Adipose tissue (tissue), 3 donors: ENCODE data around the gene SEC24B. TPM values are rescaled to one million over a fixed set of nuclear protein-coding genes. Genes with fewer than 3 reads are reported as not detected.
A peak's percentile ranks its signal among the peaks of the same experiment; 100 is the strongest.
"Not testable (repeated sequence)": the region's sequence is repeated elsewhere in the genome, so short reads cannot be mapped to it uniquely, and the experiment has no call there.

Experiments used
- H3K27ac ChIP-seq: one replicate; pipeline ENCODE4 v1.5.1; 2013; ENCODE audit warnings: low read depth, low read length
- WGBS, 3 donors: extraction: QIAGEN DNeasy Blood & Tissue Kit; methylation state at CpG; one replicate each; pipeline ENCODE4 v1.1.7; 2013; 5-methylcytosine and 5-hydroxymethylcytosine counted together
- polyA plus RNA-seq, 3 donors: library from polyadenylated mRNA; stranded (reverse); fragments of 200-250 nt; gene quantifications; one replicate each; pipeline ENCODE4 v1.2.3, GENCODE V29; 2013
- donor health status: healthy with polysubstance abuse.
- donor health status: Bipolar disorder and iron deficiency.
- donor health status: healthy.

SEC24B gene
- polyA plus RNA-seq, 3 donors, result 9.7 to 13.5 (median 9.7) TPM

DNA sequence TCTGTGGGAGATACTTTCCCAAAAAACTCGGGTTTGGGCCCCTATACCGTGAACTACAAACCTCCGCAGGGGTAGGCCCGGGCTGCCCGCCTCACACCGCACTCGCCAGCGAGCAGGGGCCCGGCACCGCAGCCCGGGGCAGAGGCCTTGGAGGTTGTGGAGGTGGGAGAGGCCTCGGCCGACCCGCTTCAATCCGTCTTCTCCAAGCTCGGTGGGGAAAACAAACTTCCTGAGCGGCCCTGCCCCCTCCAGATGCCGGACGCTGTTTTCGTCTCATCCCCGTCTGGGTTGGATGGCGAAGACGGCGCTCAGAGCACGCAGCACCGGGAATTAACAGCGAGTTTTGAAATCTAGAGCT lies 126.0 kb downstream of the SEC24B start:
- WGBS, 3 donors, result 3 to 10% (median 6%) methylated on average over 27 of the region's 27 CpGs
- H3K27ac ChIP-seq, result no peak overlapping the region

DNA sequence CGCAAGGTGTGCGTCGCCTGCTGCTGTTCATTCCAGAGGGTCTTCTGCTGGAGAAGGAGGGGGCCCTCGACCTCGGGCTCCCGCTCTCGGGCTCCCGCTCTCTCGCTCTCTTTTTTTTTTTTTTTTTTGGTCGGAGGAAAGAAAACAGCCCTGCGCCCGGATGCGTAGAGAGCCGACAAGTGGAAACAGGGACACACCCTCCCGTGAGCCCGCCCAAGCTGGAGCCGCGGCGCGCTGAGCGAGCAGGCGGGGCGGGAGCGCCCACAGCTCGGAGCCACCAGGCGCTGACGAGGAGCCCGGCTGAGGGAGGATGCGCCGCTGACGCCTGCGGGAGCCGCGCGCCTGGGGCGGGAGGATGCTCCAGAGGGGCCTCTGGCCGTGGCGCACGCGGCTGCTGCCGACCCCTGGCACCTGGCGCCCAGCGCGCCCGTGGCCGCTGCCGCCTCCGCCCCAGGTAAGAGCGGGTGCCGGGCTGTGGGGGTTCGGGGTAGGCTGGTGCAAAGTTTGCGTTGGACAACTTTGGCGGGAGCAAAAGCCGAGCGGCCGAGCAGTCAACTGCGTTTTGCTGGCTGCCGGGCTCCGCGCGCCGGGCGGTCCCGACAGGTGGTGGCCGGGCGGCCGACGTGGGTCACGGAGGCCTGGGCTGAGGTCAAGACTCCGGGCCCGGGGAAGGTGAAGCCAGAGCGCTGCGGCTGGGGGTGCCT lies 126.5 kb downstream of the SEC24B start, which contains the start of gene MCUB:
MCUB (plus strand) TSS at position 264 of the 704 bp plus-strand sequence; CDS start at position 356, 92 bp downstream.
- WGBS, 3 donors, result 0% methylated on average over 55 to 73 of the region's 73 CpGs
- H3K27ac ChIP-seq, result peak within 1 kb of the TSS; percentile 70

DNA sequence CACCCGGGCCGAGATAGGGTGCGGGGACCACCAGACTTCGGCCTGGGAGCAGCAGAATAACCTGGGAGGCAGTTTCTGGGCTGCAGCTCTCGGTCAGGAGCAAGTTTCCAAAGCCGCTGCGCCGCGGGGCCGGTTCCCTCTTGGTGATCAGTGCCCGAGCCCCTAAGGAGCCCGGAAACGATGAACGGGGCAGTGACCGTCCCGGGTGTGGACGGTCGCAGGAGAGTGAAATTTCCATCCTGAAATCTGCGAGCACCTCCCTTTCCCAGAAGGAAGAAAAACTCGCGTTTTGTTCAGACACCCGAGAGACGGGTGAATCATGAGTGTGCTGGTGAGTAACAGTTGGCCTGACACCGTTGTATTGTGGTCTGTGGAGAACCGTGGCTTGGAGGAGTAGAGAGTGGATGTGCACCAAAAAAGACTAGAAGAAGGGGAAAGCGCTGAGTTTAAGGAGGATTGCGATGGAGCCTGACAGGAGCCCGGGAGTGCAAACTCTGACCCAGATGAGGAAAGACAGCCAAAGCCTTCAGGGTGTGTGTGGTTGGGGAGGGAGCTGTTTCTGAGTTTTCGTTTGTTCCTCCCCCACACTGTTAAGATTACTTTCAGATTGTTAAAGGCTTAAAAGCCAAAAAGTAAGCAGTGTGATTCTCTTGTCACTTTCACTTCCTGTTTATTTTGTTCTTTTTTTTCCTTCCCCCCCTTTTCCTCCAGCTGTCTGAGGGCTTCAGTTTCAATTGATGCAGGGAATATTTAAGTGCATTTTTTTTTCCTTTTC lies 127.3 kb downstream of the SEC24B start:
- WGBS, 3 donors, result 0 to 1% (median 1%) methylated on average over 29 of the region's 29 CpGs

DNA sequence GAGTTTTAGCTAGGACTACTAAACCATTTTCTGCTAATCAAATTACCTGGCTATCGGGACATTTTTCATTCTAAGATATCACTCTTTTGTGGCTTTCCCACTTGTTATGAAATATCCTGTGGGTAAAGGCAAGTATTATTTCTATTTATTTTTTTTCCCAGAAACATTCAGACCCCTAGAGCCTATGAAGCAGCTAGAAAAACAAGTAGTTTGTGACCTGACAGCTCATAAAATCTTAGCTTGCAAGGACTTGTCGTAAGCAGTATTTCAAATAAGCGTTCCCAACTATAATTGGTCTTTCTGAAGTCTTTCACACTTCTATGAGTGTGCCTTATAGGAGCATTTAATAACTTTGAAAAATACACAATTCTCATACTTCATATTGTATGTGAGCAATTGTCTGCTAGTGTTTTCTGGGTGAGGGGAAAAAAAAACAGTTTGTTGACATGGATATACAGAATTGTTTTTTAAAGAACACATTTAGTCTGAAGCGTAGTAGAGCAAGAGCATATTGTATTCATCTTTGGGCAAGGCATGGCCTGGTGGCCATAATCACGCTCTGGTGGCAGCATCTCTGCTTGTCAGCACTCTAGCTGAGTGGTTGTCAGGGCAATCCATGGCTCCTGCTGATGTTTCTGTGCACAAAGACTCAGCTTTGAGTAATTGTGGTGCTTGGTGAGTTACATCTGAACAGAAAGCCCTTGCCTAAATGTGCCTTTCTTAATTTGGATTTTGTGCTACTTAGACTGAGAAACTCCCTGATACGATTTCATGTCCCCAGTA lies 129.0 kb downstream of the SEC24B start:
- H3K27ac ChIP-seq, result no peak overlapping the region
- WGBS, 3 donors, result 90 to 92% (median 90%) methylated on average over 6 of the region's 6 CpGs

More for the DNA sequence above, 127.3 kb downstream of the SEC24B start:
- peak overlapping the region; percentile 70 for H3K27ac ChIP-seq

DNA sequence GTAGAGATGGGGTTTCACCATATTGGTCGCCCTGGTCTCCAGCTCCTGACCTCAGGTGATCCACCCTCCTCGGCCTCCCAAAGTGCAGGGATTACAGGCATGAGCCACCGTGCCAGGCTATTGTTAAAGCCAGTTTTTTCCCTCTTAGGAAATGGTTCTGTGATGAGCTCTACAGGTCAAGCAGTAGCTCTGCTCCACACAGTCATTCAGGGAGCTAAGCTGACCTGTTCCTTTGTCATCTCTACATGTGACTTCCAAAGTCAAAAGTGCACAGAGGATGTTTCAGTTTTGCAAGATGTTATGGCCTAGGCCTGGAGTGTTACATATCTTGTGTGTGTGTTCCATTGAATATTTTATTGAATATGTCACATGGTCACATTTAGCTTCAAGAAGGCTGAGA lies 137.9 kb downstream of the SEC24B start:
- 94 to 95% (median 95%) methylated on average over 3 of the region's 3 CpGs for WGBS, 3 donors
- H3K27ac ChIP-seq, result no peak overlapping the region

DNA sequence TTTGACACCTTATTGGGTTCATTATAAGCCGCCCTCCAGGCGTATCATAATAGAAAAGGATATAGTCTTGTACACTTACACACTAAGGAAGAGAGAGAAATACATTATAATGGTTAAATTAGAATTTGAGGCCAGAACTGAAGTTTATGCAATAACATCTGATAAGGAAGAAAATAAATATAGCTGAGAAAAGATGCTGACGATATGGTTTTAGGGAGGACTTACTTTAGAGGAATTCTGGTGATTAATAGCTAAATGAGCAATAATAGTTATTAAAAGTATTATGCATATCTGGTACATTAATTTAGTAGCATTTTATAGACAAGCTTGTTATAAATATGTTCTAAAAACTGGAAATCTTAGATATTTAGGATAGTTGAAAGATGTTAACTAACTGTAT lies 138.5 kb downstream of the SEC24B start:
- no peak overlapping the region for H3K27ac ChIP-seq
- 90 to 92% (median 92%) methylated on average over 3 of the region's 3 CpGs for WGBS, 3 donors

DNA sequence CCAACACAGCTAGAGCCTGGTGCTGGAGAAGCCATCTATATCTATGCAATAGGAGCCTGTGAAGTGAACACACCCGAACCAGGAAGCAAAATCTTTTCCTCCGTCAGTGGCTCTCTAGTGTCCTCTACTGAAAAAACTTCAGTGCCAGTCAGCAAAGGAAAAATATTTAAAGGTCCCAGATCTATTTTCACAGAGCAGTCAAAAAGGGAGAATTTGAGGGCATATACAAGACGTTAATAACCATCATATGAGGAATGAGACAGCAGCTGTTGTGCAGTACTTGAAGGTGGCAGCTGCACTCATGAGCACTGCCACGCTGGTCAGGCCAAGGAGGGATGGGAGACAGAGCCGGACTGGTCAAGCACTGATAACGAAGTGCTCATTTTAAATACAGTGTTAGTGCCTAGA lies 140.8 kb downstream of the SEC24B start:
- 64 to 75% (median 69%) methylated on average over 6 of the region's 6 CpGs for WGBS, 3 donors
- H3K27ac ChIP-seq, result no peak overlapping the region

DNA sequence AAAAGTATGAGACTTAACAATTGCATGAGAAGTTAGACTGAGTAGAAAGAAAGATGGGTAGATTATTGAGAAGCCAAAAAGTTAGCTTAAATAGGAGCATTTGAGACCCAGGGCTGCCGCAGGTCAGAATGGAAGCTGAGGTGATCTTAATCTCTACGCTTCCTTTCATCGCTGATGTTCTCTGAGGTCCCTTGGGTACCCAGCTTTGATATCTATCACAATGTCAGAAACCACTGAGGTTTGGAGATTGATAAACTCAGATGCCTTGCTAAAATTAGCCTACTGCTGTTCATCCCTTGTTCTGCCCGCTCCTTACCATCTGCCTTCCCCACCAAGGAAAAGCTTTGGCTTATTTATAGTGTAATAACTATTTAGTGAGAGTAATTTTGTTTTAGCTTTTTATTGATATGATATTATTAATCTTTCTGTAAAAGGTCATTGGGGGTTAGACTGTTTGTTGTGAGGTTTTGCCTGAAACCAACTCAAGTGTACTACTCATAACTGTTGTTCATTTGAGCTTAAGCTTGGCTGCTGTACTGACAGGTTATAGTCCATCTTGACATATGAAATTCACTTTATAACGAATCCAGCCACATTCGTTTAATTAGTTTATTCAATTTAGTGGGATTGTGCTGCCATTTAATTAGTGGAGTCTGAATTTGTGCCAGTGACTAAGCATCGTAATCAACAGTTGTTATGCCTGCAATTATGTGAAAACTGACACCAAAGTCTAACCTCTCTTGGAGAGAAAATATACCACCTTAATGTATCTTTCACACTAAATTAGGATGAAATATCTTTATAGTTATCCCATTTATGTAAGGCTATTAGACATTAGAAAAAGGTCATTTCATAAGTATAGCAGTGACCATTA lies 141.6 kb downstream of the SEC24B start:
- no peak overlapping the region for H3K27ac ChIP-seq
- 84 to 92% (median 87%) methylated on average over 7 of the region's 7 CpGs for WGBS, 3 donors

DNA sequence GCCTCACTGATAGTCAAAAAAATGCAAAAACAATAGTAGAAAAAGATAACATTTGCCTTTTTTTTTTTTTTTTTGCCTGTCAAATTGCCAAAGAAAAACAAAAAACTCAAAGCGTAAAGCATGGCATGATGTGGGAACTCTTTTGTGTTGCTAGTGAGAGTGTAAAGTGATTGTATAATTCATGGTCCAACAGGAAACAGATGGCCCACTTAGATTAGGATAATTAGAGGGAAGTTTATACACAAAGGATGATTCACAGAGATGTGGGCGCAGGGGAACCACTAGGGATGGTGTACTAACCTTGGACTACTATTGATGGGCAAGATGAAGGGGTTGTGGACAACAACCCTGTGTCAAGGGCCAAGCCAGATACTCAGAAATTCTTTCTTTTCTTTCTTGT lies 142.8 kb downstream of the SEC24B start:
- H3K27ac ChIP-seq, result no peak overlapping the region
- WGBS, 3 donors, result 49 to 84% (median 51%) methylated on average over 2 of the region's 2 CpGs

DNA sequence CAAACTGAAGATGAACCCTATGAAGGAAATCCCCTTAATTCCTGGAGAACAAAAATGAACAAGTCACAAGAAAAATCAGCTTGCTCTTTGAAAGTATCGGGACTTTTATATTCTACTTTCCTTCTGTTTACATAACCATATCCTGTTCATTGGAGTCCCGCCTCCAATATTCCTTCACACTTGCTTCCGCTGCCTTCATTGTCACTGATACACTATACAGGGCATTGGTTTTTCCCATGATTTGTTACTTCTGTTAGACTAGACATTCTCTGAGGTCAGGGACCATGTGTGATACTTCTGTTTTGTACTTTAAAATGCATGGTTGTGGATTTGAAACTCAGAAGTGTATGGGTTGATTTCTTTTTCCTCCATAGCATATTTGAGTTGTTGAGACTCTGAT lies 145.2 kb downstream of the SEC24B start:
- WGBS, 3 donors, result 88 to 91% (median 90%) methylated on average over 3 of the region's 3 CpGs
- H3K27ac ChIP-seq, result no peak overlapping the region

DNA sequence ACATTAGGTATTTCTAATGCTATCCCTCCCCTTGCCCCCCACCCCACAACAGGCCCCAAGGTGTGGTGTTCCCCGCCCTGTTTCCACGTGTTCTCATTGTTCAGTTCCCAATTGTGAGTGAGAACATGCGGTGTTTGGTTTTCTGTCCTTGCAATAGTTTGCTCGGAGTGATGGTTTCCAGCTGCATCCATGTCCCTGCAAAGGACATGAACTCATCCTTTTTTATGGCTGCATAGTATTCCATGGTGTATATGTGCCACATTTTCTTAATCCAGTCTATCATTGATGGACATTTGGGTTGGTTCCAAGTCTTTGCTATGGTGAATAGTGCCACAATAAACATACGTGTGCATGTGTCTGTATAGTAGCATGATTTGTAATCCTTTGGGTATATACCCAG lies 146.4 kb downstream of the SEC24B start:
- 96 to 99% (median 96%) methylated on average over 5 of the region's 5 CpGs for WGBS, 3 donors
- H3K27ac ChIP-seq, result not testable (repeated sequence)

DNA sequence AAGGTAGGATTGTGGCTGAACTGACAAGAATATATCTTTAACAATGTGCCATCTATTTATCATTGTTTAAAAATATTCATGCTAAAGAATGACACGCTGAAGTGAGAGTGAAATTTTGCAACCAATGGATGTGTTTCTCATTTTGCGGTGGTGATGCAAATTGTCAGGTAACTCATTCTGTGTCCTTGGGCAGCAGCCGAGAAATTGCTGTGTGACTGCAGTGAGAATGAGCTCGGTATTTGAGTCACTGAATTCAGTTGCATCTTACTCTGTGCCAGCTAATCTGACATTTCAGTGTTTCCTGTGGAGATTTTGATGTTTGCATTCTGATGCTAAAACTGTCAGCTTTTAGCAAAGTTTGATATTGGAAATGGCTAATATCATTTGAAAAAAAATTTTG lies 154.6 kb downstream of the SEC24B start:
- 66 to 77% (median 70%) methylated on average over 4 of the region's 4 CpGs for WGBS, 3 donors

DNA sequence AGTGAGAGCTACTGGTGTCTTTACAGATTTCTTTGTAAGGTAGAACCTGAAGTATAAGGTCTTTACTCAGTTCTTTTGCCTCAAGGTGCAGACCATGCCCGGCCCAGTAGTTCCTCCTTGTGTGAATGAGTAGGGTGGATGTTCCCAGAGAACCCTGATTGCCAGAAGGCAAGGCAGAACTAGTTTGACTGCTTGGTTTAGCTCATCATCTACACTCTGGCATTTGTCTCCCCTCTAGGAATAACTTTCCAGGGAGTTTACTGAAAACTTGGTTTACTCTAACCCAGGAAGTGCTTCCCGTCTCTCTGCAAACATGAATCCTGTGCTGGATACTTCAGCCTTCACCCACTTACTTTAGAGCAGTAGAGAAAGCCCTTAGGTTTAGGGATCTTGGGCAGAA lies 155.5 kb downstream of the SEC24B start:
- no peak overlapping the region for H3K27ac ChIP-seq
- 83 to 91% (median 88%) methylated on average over 2 of the region's 2 CpGs for WGBS, 3 donors

More for the DNA sequence above, 154.6 kb downstream of the SEC24B start:
- H3K27ac ChIP-seq, result no peak overlapping the region

DNA sequence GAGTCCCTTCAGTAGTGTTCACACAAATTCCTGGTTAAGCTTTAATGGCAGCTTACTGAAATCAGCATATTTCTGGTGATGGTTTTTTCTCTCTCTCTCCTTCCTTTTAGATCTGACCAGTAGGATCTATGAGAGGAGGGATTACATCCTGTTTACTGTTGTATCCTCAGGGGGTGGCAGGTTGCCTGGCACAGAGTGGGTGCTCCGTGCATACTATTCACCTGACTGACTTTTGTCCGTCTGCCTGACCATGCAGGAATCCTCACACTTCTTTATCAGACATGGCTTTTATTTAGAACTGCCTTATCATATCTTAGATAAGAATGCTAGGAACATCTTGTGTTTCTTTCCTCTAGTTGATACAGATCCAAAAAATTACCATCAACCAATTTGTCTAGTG lies 156.0 kb downstream of the SEC24B start:
- 62 to 82% (median 64%) methylated on average over 2 of the region's 2 CpGs for WGBS, 3 donors
- no peak overlapping the region for H3K27ac ChIP-seq

Other genes with a start within 250 kb of the SEC24B start
- 1 to 10 TPM in 2 of 3 donors, under 1 TPM in 1; 0.32 to 2.1 (median 1.2) TPM for gene COL25A1, start 131.2 kb upstream of the SEC24B start, polyA plus RNA-seq
- 10 to 100 TPM in 2 of 3 donors, 1 to 10 TPM in 1; 2.2 to 20.9 (median 17.6) TPM for gene MCUB, start 126.4 kb downstream of the SEC24B start, polyA plus RNA-seq